Neural crest cell (in vitro differentiated cells): ENCODE measurements around the gene BMPR1A. TPM values are rescaled to one million over a fixed set of nuclear protein-coding genes. Genes with fewer than 3 reads are reported as not detected.
A peak's percentile ranks its signal among the peaks of the same experiment; 100 is the strongest.

Source experiments
- DNase-seq: peaks from one replicate; pipeline ENCODE4 v3.0.0; 2021; ENCODE audit warnings: low read depth, mixed read lengths, low spot score
- H3K27ac Mint-ChIP-seq: one replicate; pipeline ENCODE4 v1.8.0; 2021; ENCODE audit warnings: mild to moderate bottlenecking, mixed read lengths; ENCODE audit not compliant: unreplicated experiment
- H3K27me3 Mint-ChIP-seq: 2 replicates; pipeline ENCODE4 v1.8.0; 2021; ENCODE audit warnings: low read depth, mild to moderate bottlenecking, mixed read lengths
- H3K36me3 Mint-ChIP-seq: 2 replicates; pipeline ENCODE4 v1.8.0; 2021; ENCODE audit warnings: low read depth, mild to moderate bottlenecking, mixed read lengths
- H3K4me1 Mint-ChIP-seq: 2 replicates; pipeline ENCODE4 v1.8.0; 2021; ENCODE audit warnings: mixed read lengths
- H3K4me3 Mint-ChIP-seq: one replicate; pipeline ENCODE4 v1.8.0; 2021; ENCODE audit warnings: mild to moderate bottlenecking, mixed read lengths
- H3K9me3 Mint-ChIP-seq: 2 replicates; pipeline ENCODE4 v1.8.0; 2021; ENCODE audit warnings: mixed read lengths
- CTCF ChIP-seq: fragments of 200-600 bp; sonication (generic); conservative IDR thresholded peaks from 2 replicates; pipeline ENCODE4 v1.5.0; 2021; ENCODE audit warnings: antibody characterized with exemption, mild to moderate bottlenecking
- total RNA-seq: library from RNA; stranded (reverse); gene quantifications from 2 replicates; pipeline ENCODE4 v1.2.1, GENCODE V29; 2021

Gene BMPR1A
- total RNA-seq, 1 donor from 2014 or later: 78.6 TPM

- Mint-ChIP-seq H3K9me3 (no peaks in the 10 kb centered on the region), H3K36me3 (peaks cover 3% of the 10 kb centered on the region), H3K27me3 (no peaks in the 10 kb centered on the region), H3K4me3 (no peak overlapping the region), H3K27ac (no peak overlapping the region), H3K4me1 (peaks cover 36% of the 10 kb centered on the region)
- DNase-seq: no peak
- TF ChIP-seq CTCF: no peak
These were observed 116.3 kb downstream of the BMPR1A start for GRCh38 chr10:86872757-86873156.

GRCh38 chr10:86876748-86877147 is 120.3 kb downstream of the BMPR1A start:
- Mint-ChIP-seq H3K27me3 (no peaks in the 10 kb centered on the region), H3K4me1 (peaks cover 19% of the 10 kb centered on the region), H3K9me3 (no peaks in the 10 kb centered on the region), H3K4me3 (no peak overlapping the region), H3K36me3 (no peaks in the 10 kb centered on the region), H3K27ac (no peak overlapping the region)
- TF ChIP-seq CTCF: no peak
- no peak for DNase-seq

GRCh38 chr10:86878983-86879713 is 122.7 kb downstream of the BMPR1A start:
- H3K27ac Mint-ChIP-seq: no peak overlapping the region
- TF ChIP-seq CTCF: no peak
- H3K27me3 Mint-ChIP-seq: no peaks in the 10 kb centered on the region
- no peaks in the 10 kb centered on the region for H3K9me3 Mint-ChIP-seq
- no peak overlapping the region for H3K4me3 Mint-ChIP-seq
- no peaks in the 10 kb centered on the region for H3K36me3 Mint-ChIP-seq
- H3K4me1 Mint-ChIP-seq: peaks cover 9% of the 10 kb centered on the region
- no peak for DNase-seq

DNA sequence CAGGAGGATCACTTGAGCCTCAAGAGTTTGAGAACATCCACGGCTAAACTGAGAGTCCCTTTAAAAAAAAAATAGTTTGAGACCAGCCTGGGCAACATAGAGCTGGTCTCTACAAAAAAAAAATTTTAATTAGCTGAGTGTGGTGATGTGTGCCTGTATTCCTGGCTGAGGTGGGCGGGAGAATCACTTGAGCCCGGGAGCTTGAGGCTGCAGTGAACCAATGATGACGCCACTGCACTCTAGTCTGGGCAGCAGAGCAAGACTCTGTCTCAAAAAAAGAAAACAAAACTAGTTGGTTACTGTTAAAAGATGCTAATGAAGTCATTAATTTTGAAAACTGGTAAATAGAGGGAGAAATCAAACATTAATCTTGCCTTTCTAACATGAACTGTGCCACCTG is 124.6 kb downstream of the BMPR1A start:
- no peak for TF ChIP-seq CTCF
- Mint-ChIP-seq H3K4me3 (no peak overlapping the region), H3K27ac (no peak overlapping the region), H3K9me3 (no peaks in the 10 kb centered on the region), H3K36me3 (peaks cover 3% of the 10 kb centered on the region), H3K27me3 (no peaks in the 10 kb centered on the region), H3K4me1 (peaks cover 12% of the 10 kb centered on the region)
- no peak for DNase-seq

- TF ChIP-seq CTCF: no peak
- no peak overlapping the region for H3K4me3 Mint-ChIP-seq
- peaks cover 10% of the 10 kb centered on the region for H3K36me3 Mint-ChIP-seq
- DNase-seq: no peak
- peak overlapping the region; percentile 68 for H3K27ac Mint-ChIP-seq
- H3K4me1 Mint-ChIP-seq: peaks cover 10% of the 10 kb centered on the region
- H3K27me3 Mint-ChIP-seq: no peaks in the 10 kb centered on the region
- H3K9me3 Mint-ChIP-seq: no peaks in the 10 kb centered on the region
These were observed 132.4 kb downstream of the BMPR1A start for GRCh38 chr10:86888585-86889381.
